Ishikawa (cell line): Measurements from ENCODE around the gene RAD1.

Experiments used
- CEBPB ChIP-seq: IDR thresholded peaks from 2 replicates; pipeline ENCODE4 v1.6.1; 2012
- CREB1 ChIP-seq: IDR thresholded peaks from 2 replicates; pipeline ENCODE4 v1.6.1; 2012; ENCODE audit warnings: low read depth
- EGR1 ChIP-seq: IDR thresholded peaks from 2 replicates; pipeline ENCODE4 v1.6.1; 2012
- EP300 ChIP-seq: IDR thresholded peaks from 2 replicates; pipeline ENCODE4 v1.6.1; 2012; ENCODE audit warnings: borderline replicate concordance
- FOXM1 ChIP-seq: IDR thresholded peaks from 2 replicates; pipeline ENCODE4 v1.6.1; 2012; ENCODE audit warnings: low read depth, borderline replicate concordance
- MAX ChIP-seq: IDR thresholded peaks from 2 replicates; pipeline ENCODE4 v1.6.1; 2012
- NFIC ChIP-seq: IDR thresholded peaks from 2 replicates; pipeline ENCODE4 v1.6.1; 2012
- RAD21 ChIP-seq: IDR thresholded peaks from 2 replicates; pipeline ENCODE4 v1.6.1; 2012; ENCODE audit warnings: low read depth
- REST ChIP-seq: IDR thresholded peaks from 2 replicates; pipeline ENCODE4 v1.6.1; 2012; ENCODE audit warnings: low read depth, mild to moderate bottlenecking
- TAF1 ChIP-seq: IDR thresholded peaks from 2 replicates; pipeline ENCODE4 v1.6.1; 2012; ENCODE audit warnings: low read depth, mild to moderate bottlenecking
- TCF12 ChIP-seq: IDR thresholded peaks from 2 replicates; pipeline ENCODE4 v1.6.1; 2012; ENCODE audit warnings: low read depth
- TEAD4 ChIP-seq: IDR thresholded peaks from 2 replicates; pipeline ENCODE4 v1.6.1; 2012
- USF1 ChIP-seq: IDR thresholded peaks from 2 replicates; pipeline ENCODE4 v1.6.1; 2012
- YY1 ChIP-seq: IDR thresholded peaks from 2 replicates; pipeline ENCODE4 v1.6.1; 2012; ENCODE audit warnings: low read depth
- ZBTB7A ChIP-seq: IDR thresholded peaks from 2 replicates; pipeline ENCODE4 v1.6.1; 2012; ENCODE audit warnings: low read depth

Gene RAD1

GRCh38 chr5:34865091-34865490 is 50.2 kb downstream of the RAD1 start:
- TF ChIP-seq USF1 (no peak), EP300 (no peak), NFIC (no peak), TEAD4 (no peak), RAD21 (no peak), CREB1 (no peak), ZBTB7A (no peak), REST (no peak)

GRCh38 chr5:34863946-34864345 is 51.4 kb downstream of the RAD1 start:
- TF ChIP-seq MAX: no peak

GRCh38 chr5:34859253-34859652 is 56.1 kb downstream of the RAD1 start:
- TF ChIP-seq CEBPB (no peak), EP300 (no peak), NFIC (no peak), EGR1 (no peak), REST (no peak), FOXM1 (no peak), YY1 (no peak), MAX (no peak), USF1 (no peak), CREB1 (no peak), RAD21 (no peak), TEAD4 (no peak), ZBTB7A (no peak), TAF1 (no peak), TCF12 (no peak)

- 0 out of 2 replicates have a peak, but pooled peaks have one; percentile 13 for TF ChIP-seq CEBPB
- TF ChIP-seq REST: no peak
Measured at GRCh38 chr5:34858790-34859189, 56.5 kb downstream of the RAD1 start.

GRCh38 chr5:34857894-34858293 is 57.4 kb downstream of the RAD1 start:
- no peak for TF ChIP-seq FOXM1
- no peak for TF ChIP-seq ZBTB7A
- TF ChIP-seq RAD21: no peak
- no peak for TF ChIP-seq TAF1
- no peak for TF ChIP-seq TEAD4
- TF ChIP-seq NFIC: no peak

- TF ChIP-seq RAD21 (no peak), EP300 (no peak), EGR1 (no peak), ZBTB7A (no peak), TEAD4 (no peak), MAX (no peak), CEBPB (no peak), YY1 (no peak), TAF1 (no peak), USF1 (no peak), NFIC (no peak), TCF12 (no peak), FOXM1 (no peak), REST (no peak), CREB1 (no peak)
Measured at GRCh38 chr5:34857161-34857560, 58.1 kb downstream of the RAD1 start.
